Endodermal cell (in vitro differentiated cells): ENCODE results near the gene METAP1. TPM values are rescaled to one million over a fixed set of nuclear protein-coding genes. Genes with fewer than 3 reads are reported as not detected.

ENCODE experiments used
- DNase-seq: peaks from one replicate; pipeline ENCODE4 v3.0.0-alpha.2; 2017
- H3K27ac ChIP-seq: 2 replicates; pipeline ENCODE4 v1.5.1; 2013; ENCODE audit warnings: mild to moderate bottlenecking, low read depth, low read length, moderate library complexity
- H3K27me3 ChIP-seq: 2 replicates; pipeline ENCODE4 v1.6.1; 2013; ENCODE audit warnings: mild to moderate bottlenecking, low read length, moderate library complexity; ENCODE audit not compliant: insufficient read depth, control insufficient read depth, poor library complexity, severe bottlenecking
- H3K36me3 ChIP-seq: 2 replicates; pipeline ENCODE4 v1.7.0; 2013; ENCODE audit warnings: mild to moderate bottlenecking, low read length, moderate library complexity; ENCODE audit not compliant: control insufficient read depth, insufficient read depth
- H3K4me1 ChIP-seq: one replicate; pipeline ENCODE4 v1.7.0; 2013; ENCODE audit warnings: low read length; ENCODE audit not compliant: control insufficient read depth, insufficient read depth
- H3K4me3 ChIP-seq: 2 replicates; pipeline ENCODE4 v1.5.1; 2013; ENCODE audit warnings: mild to moderate bottlenecking, low read length, moderate library complexity
- H3K9ac ChIP-seq: 2 replicates; pipeline ENCODE4 v1.6.1; 2013; ENCODE audit warnings: mild to moderate bottlenecking, low read length, moderate library complexity; ENCODE audit not compliant: poor library complexity, severe bottlenecking; ENCODE audit errors: extremely low read depth
- H3K9me3 ChIP-seq: 2 replicates; pipeline ENCODE4 v1.6.1; 2013; ENCODE audit warnings: mild to moderate bottlenecking, low read length, moderate library complexity; ENCODE audit not compliant: control insufficient read depth
- H3K27ac Mint-ChIP-seq: 2 replicates; pipeline ENCODE4 v1.8.0; 2020; ENCODE audit warnings: mixed read lengths
- H3K27me3 Mint-ChIP-seq: 2 replicates; pipeline ENCODE4 v1.8.0; 2021; ENCODE audit warnings: mild to moderate bottlenecking, mixed read lengths; ENCODE audit not compliant: insufficient read depth
- H3K36me3 Mint-ChIP-seq: 2 replicates; pipeline ENCODE4 v1.8.0; 2020; ENCODE audit warnings: low read depth, mixed read lengths
- H3K4me1 Mint-ChIP-seq: 2 replicates; pipeline ENCODE4 v1.8.0; 2020; ENCODE audit warnings: mixed read lengths
- H3K4me3 Mint-ChIP-seq: 2 replicates; pipeline ENCODE4 v1.8.0; 2020; ENCODE audit warnings: mild to moderate bottlenecking, moderate library complexity, mixed read lengths
- H3K9me3 Mint-ChIP-seq: 2 replicates; pipeline ENCODE4 v1.8.0; 2020; ENCODE audit warnings: mild to moderate bottlenecking, mixed read lengths
- CTCF ChIP-seq: fragments of 200-600 bp; sonication (generic); conservative IDR thresholded peaks from 2 replicates; pipeline ENCODE4 v1.5.0; 2021; ENCODE audit warnings: antibody characterized with exemption, mild to moderate bottlenecking
- WGBS, 2 experiments: methylation state at CpG; one replicate each; pipeline versions ENCODE4 v1.1.5 to v1.1.7; 2013; ENCODE audit warnings: missing lambda C conversion rate in 2 of 2, mixed read lengths in 1 of 2; ENCODE audit not compliant: insufficient coverage in 1 of 2, insufficient read length in 1 of 2; 5-methylcytosine and 5-hydroxymethylcytosine counted together
- total RNA-seq, 2 donors: library from RNA; stranded (reverse); fragmentation: NEBNext Ultra II Directional in 1 of 2; extraction: Animal tissue kit (Norgen Biotek cat#: 25700) in 1 of 2; gene quantifications; 2 replicates in 1 of 2; 3 replicates in 1 of 2; pipeline ENCODE4 v1.2.1, GENCODE V29; 2021

METAP1 gene
- total RNA-seq, 2 donors from 2014 or later: 51.0 to 53.0 TPM

- H3K4me3 ChIP-seq: no peak overlapping the region
- Mint-ChIP-seq H3K36me3 (no peaks in the 10 kb centered on the region), H3K27ac (no peak overlapping the region), H3K4me3 (no peak overlapping the region), H3K9me3 (peaks cover 6% of the 10 kb centered on the region), H3K27me3 (no peaks in the 10 kb centered on the region), H3K4me1 (peaks cover 18% of the 10 kb centered on the region)
- H3K4me1 ChIP-seq: peaks cover 6% of the 10 kb centered on the region
- H3K36me3 ChIP-seq: no peaks in the 10 kb centered on the region
- DNase-seq: no peak
- no peak overlapping the region for H3K9ac ChIP-seq
- no peaks in the 10 kb centered on the region for H3K27me3 ChIP-seq
- H3K27ac ChIP-seq: no peak overlapping the region
- TF ChIP-seq CTCF: no peak
- 92 to 96% methylated on average over 12 to 39 of the region's 39 CpGs for WGBS, 2 experiments
- H3K9me3 ChIP-seq: no peaks in the 10 kb centered on the region
Measured at GRCh38 chr4:98993419-98994071, 2.0 kb upstream of the METAP1 start.

GRCh38 chr4:98994474-98995182 is 893 bp upstream of the METAP1 start:
- Mint-ChIP-seq H3K4me1 (peaks cover 18% of the 10 kb centered on the region), H3K4me3 (peak overlapping the region; percentile 74), H3K27ac (peak overlapping the region; percentile 88), H3K36me3 (no peaks in the 10 kb centered on the region), H3K27me3 (no peaks in the 10 kb centered on the region), H3K9me3 (peaks cover 6% of the 10 kb centered on the region)
- DNase-seq: no peak
- peaks cover 6% of the 10 kb centered on the region for H3K4me1 ChIP-seq
- TF ChIP-seq CTCF: no peak
- no peaks in the 10 kb centered on the region for H3K9me3 ChIP-seq
- H3K36me3 ChIP-seq: no peaks in the 10 kb centered on the region
- peak overlapping the region; percentile 33 for H3K9ac ChIP-seq
- 59 to 62% methylated on average over 11 to 17 of the region's 17 CpGs for WGBS, 2 experiments
- H3K27ac ChIP-seq: peak overlapping the region; percentile 55
- peak overlapping the region; percentile 92 for H3K4me3 ChIP-seq
- no peaks in the 10 kb centered on the region for H3K27me3 ChIP-seq

- H3K36me3 Mint-ChIP-seq: no peaks in the 10 kb centered on the region
- H3K27ac ChIP-seq: peak overlapping the region; percentile 85
- no peak overlapping the region for H3K27ac Mint-ChIP-seq
- H3K9ac ChIP-seq: peak overlapping the region; percentile 77
- DNase-seq: no peak
- no peaks in the 10 kb centered on the region for H3K27me3 Mint-ChIP-seq
- peak overlapping the region; percentile 91 for H3K4me3 ChIP-seq
- H3K9me3 ChIP-seq: no peaks in the 10 kb centered on the region
- peaks cover 6% of the 10 kb centered on the region for H3K9me3 Mint-ChIP-seq
- no peaks in the 10 kb centered on the region for H3K27me3 ChIP-seq
- peaks cover 18% of the 10 kb centered on the region for H3K4me1 Mint-ChIP-seq
- H3K4me1 ChIP-seq: peaks cover 6% of the 10 kb centered on the region
- H3K4me3 Mint-ChIP-seq: peak overlapping the region; percentile 74
- WGBS, 2 experiments: 0 to 1% methylated on average over 28 to 56 of the region's 57 CpGs
- no peak for TF ChIP-seq CTCF
- H3K36me3 ChIP-seq: no peaks in the 10 kb centered on the region
Measured at GRCh38 chr4:98996056-98996764, 689 bp downstream of the METAP1 start.
